HepG2 (cell line): ENCODE data around the gene WDR81. TPM values are rescaled to one million over a fixed set of nuclear protein-coding genes. Genes with fewer than 3 reads are reported as not detected.

Experiments used
- E2F2 ChIP-seq: sonication (generic); formaldehyde crosslinking; IDR thresholded peaks from 2 replicates; pipeline ENCODE4 v1.4.0; 2020; ENCODE audit warnings: missing genetic modification reagents, borderline replicate concordance
- FOXA1 ChIP-seq, 2 experiments: fragments of 450-650 bp in 1 of 2; sonication (generic) in 1 of 2; formaldehyde crosslinking in 1 of 2; IDR thresholded peaks; 2 replicates each; pipeline versions ENCODE4 v1.4.0 to v1.6.1; 2016 to 2020; ENCODE audit warnings: missing genetic modification reagents in 1 of 2
- KLF6 ChIP-seq: IDR thresholded peaks from 2 replicates; pipeline ENCODE4 v1.8.0; 2016; ENCODE audit warnings: missing biosample characterization, missing genetic modification reagents
- MAFG ChIP-seq: sonication (generic); formaldehyde crosslinking; IDR thresholded peaks from 2 replicates; pipeline ENCODE4 v1.5.1; 2020; ENCODE audit warnings: mild to moderate bottlenecking, missing genetic modification reagents
- MBNL3 ChIP-seq: fragments of 250-450 bp; sonication (Bioruptor Pico); conservative IDR thresholded peaks from 2 replicates; pipeline ENCODE4 v1.8.0; 2022; ENCODE audit warnings: mild to moderate bottlenecking, inconsistent platforms
- NCOA2 ChIP-seq: sonication (generic); formaldehyde crosslinking; IDR thresholded peaks from 2 replicates; pipeline ENCODE4 v1.8.0; 2022; ENCODE audit warnings: inconsistent platforms
- PAXIP1 ChIP-seq: sonication (generic); formaldehyde crosslinking; conservative IDR thresholded peaks from 2 replicates; pipeline ENCODE4 v1.4.0; 2020; ENCODE audit warnings: mild to moderate bottlenecking, missing genetic modification reagents, moderate library complexity
- PRDM15 ChIP-seq: sonication (generic); formaldehyde crosslinking; IDR thresholded peaks from 2 replicates; pipeline ENCODE4 v1.4.0; 2020; ENCODE audit warnings: missing genetic modification reagents
- RAD21 ChIP-seq: fragments of 450-650 bp; formaldehyde crosslinking; IDR thresholded peaks from 2 replicates; pipeline ENCODE4 v1.5.0; 2020; ENCODE audit warnings: mild to moderate bottlenecking
- RXRB ChIP-seq: IDR thresholded peaks from 2 replicates; pipeline ENCODE4 v1.6.1; 2016; ENCODE audit warnings: borderline replicate concordance, missing genetic modification reagents, missing compliant biosample characterization
- ZBTB25 ChIP-seq: IDR thresholded peaks from 2 replicates; pipeline ENCODE4 v1.6.1; 2018; ENCODE audit warnings: missing genetic modification reagents
- ZNF263 ChIP-seq: sonication (generic); formaldehyde crosslinking; IDR thresholded peaks from 2 replicates; pipeline ENCODE4 v1.4.0; 2020; ENCODE audit warnings: missing genetic modification reagents
- ZNF430 ChIP-seq: sonication (generic); formaldehyde crosslinking; IDR thresholded peaks from 2 replicates; pipeline ENCODE4 v1.9.0; 2021; ENCODE audit warnings: mild to moderate bottlenecking, missing genetic modification reagents
- ZNF549 ChIP-seq: sonication (generic); formaldehyde crosslinking; IDR thresholded peaks from 2 replicates; pipeline ENCODE4 v1.5.0; 2020; ENCODE audit warnings: missing genetic modification reagents
- ZNF556 ChIP-seq: sonication (generic); formaldehyde crosslinking; IDR thresholded peaks from 2 replicates; pipeline ENCODE4 v1.4.0; 2020; ENCODE audit warnings: mild to moderate bottlenecking, missing genetic modification reagents, borderline replicate concordance
- ZNF672 ChIP-seq: sonication (generic); formaldehyde crosslinking; IDR thresholded peaks from 2 replicates; pipeline ENCODE4 v1.8.1; 2022; ENCODE audit warnings: missing genetic modification reagents
- polyA plus RNA-seq, 8 experiments: library from polyadenylated mRNA; depleted of rRNA in 3 of 8; stranded (reverse) in 7 of 8; unstranded in 1 of 8; fragments of >200 nt; fragmentation: Illumina TruSeq in 4 of 8; extraction: Trizol in 4 of 8; gene quantifications; 2 replicates each; pipeline versions ENCODE4 v1.2.1 to v1.2.3, GENCODE V29; 2011 to 2016; ENCODE audit warnings: low read depth in 4 of 8, missing spikeins in 1 of 8, mixed read lengths in 1 of 8; ENCODE audit not compliant: insufficient read depth in 1 of 8
- total RNA-seq, 5 experiments: library from RNA; depleted of rRNA; stranded (reverse); fragments of >200 nt; fragmentation: Illumina TruSeq; extraction: Trizol; gene quantifications; 2 replicates each; pipeline ENCODE4 v1.2.3, GENCODE V29; 2016; ENCODE audit warnings: low read depth in 1 of 5
- TF ChIP-seq, protein P1 (sequence below): IDR thresholded peaks from 2 replicates; pipeline ENCODE4 v1.6.1; 2016; ENCODE audit warnings: mild to moderate bottlenecking, missing biosample characterization, missing genetic modification reagents
- TF ChIP-seq, protein P2 (sequence below): IDR thresholded peaks from 2 replicates; pipeline ENCODE4 v1.6.1; 2016; ENCODE audit warnings: control low read depth

WDR81 gene
- total and polyA plus RNA-seq, 2 of the 13 experiments (the other 11 are each of a cell fraction or from before 2014, with no cell fraction given): 9.1 to 16.7 TPM

DNA sequence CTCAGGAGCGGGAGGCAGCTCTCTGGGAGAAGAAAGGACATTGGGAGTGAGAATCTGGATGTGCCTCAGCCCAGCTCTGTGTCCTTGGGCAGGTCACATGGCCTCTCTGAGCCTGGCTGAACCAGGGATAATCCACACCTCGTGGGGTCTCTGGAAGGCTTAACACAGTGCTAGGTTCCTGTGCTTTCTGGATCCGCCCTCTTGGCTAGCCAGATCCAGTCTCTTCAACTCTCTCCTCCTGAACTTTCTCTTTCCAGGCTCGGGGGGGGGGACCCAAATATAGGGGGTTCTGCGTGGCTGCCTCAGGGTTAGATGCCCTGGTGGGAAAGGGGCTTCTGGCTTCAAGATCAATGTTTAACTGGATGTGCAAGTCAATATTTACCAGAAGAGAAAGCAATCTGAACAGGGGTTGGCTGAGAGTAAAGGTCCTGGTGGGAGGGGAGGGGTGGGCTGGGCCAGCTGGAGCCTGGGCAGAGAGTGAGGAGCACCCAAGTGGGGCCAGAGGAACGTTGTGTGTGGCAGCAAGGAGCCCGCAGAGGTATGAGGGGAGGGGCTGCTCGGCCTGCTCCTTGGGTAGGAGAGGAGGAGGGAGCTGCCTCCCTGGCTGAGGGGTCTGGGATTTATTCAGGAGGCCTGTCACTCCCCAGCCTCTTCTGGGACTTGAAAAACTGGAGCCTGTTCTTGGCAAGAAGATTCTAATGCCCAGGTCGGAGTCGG is 18.0 kb downstream of the WDR81 start, which contains the start of gene SERPINF2 (continued):
- TF ChIP-seq KLF6: peak; percentile 83; the same call in 1 of the 2 replicates
- peak; percentile 78; the same call in 1 of the 2 replicates for TF ChIP-seq NCOA2
- no peak for TF ChIP-seq ZNF672 (CRISPR knock-in tag)
- no peak for TF ChIP-seq RAD21 (CRISPR knock-in tag)
- no peak for TF ChIP-seq MAFG (CRISPR knock-in tag)
- peak; percentile 92 for TF ChIP-seq PAXIP1 (CRISPR knock-in tag)
- peak; percentile 63; the same call in 1 of the 2 replicates for TF ChIP-seq E2F2
- TF ChIP-seq PRDM15 (CRISPR knock-in tag): 0 out of 2 replicates have a peak, but pooled peaks have one; percentile 49
- 0 out of 2 replicates have a peak, but pooled peaks have one; percentile 5 for TF ChIP-seq ZNF430 (CRISPR knock-in tag)
- no peak for TF ChIP-seq MBNL3 (CRISPR knock-in tag)
- TF ChIP-seq RXRB (CRISPR knock-in tag): peak; percentile 75
- peak; percentile 93 for TF ChIP-seq ZNF263 (CRISPR knock-in tag)
- 0 out of 2 replicates have a peak, but pooled peaks have one; percentile 23 for TF ChIP-seq ZNF556 (CRISPR knock-in tag)
- TF ChIP-seq, protein P1, sequence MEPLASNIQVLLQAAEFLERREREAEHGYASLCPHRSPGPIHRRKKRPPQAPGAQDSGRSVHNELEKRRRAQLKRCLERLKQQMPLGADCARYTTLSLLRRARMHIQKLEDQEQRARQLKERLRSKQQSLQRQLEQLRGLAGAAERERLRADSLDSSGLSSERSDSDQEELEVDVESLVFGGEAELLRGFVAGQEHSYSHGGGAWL (CRISPR knock-in tag): no peak
- TF ChIP-seq ZNF549 (CRISPR knock-in tag): no peak
- TF ChIP-seq, protein P2, sequence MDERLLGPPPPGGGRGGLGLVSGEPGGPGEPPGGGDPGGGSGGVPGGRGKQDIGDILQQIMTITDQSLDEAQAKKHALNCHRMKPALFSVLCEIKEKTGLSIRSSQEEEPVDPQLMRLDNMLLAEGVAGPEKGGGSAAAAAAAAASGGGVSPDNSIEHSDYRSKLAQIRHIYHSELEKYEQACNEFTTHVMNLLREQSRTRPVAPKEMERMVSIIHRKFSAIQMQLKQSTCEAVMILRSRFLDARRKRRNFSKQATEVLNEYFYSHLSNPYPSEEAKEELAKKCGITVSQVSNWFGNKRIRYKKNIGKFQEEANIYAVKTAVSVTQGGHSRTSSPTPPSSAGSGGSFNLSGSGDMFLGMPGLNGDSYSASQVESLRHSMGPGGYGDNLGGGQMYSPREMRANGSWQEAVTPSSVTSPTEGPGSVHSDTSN (CRISPR knock-in tag): no peak
- TF ChIP-seq ZBTB25 (CRISPR knock-in tag): no peak
- TF ChIP-seq FOXA1 (IDR thresholded peaks at IDR 0.05): peak; percentile 74
- peak; percentile 73; the same call in 1 of the 2 replicates for TF ChIP-seq FOXA1 (CRISPR knock-in tag; IDR thresholded peaks at IDR 0.05)
